PC-3 (cell line): ENCODE results near the gene ELAVL3.

Source experiments
- CTCF ChIP-seq: fragments of 300-600 bp; sonication (generic); conservative IDR thresholded peaks from 2 replicates; pipeline ENCODE4 v1.5.1; 2017; ENCODE audit warnings: antibody characterized with exemption, low read depth, mild to moderate bottlenecking, low read length
- EZH2 ChIP-seq: fragments of 300-600 bp; sonication (generic); IDR thresholded peaks from one replicate; pipeline ENCODE4 v1.6.1; 2017; ENCODE audit warnings: antibody characterized with exemption, mild to moderate bottlenecking, low read length; ENCODE audit not compliant: unreplicated experiment

GRCh38 chr19:11423164-11423790, 57.6 kb downstream of the ELAVL3 start:
- TF ChIP-seq CTCF (no peak), EZH2 (no peak)
